Neural cell (in vitro differentiated cells): ENCODE measurements around the gene DOCK10.

Experiments used
- CTCF ChIP-seq: fragments of 450-650 bp; IDR thresholded peaks from 2 replicates; pipeline ENCODE4 v1.5.1; 2014; ENCODE audit warnings: antibody characterized with exemption, mild to moderate bottlenecking, moderate library complexity; ENCODE audit not compliant: poor library complexity, severe bottlenecking
- EP300 ChIP-seq: fragments of 450-650 bp; conservative IDR thresholded peaks from 2 replicates; pipeline ENCODE4 v1.6.1; 2014; ENCODE audit warnings: antibody characterized with exemption, mild to moderate bottlenecking, moderate library complexity; ENCODE audit not compliant: poor library complexity, severe bottlenecking
- EZH2 ChIP-seq: fragments of 200-600, 300-800 bp; shearing (Covaris generic), sonication (generic); IDR thresholded peaks from 2 replicates; pipeline ENCODE4 v1.6.1; 2014; ENCODE audit warnings: antibody characterized with exemption, low read length, borderline replicate concordance, mild to moderate bottlenecking; ENCODE audit not compliant: insufficient read depth, poor library complexity, severe bottlenecking
- RAD21 ChIP-seq: fragments of 450-650 bp; conservative IDR thresholded peaks from 2 replicates; pipeline ENCODE4 v1.6.1; 2014; ENCODE audit warnings: antibody characterized with exemption, mild to moderate bottlenecking, moderate library complexity
- REST ChIP-seq: IDR thresholded peaks from 2 replicates; pipeline ENCODE4 v1.6.1; 2012; ENCODE audit warnings: borderline replicate concordance
- TAF1 ChIP-seq: IDR thresholded peaks from 2 replicates; pipeline ENCODE4 v1.6.1; 2012; ENCODE audit warnings: low read depth

- TF ChIP-seq CTCF, result no peak
- no peak for TF ChIP-seq TAF1
- no peak for TF ChIP-seq EZH2
- no peak for TF ChIP-seq REST
- no peak for TF ChIP-seq RAD21
- TF ChIP-seq EP300, result no peak
Measured at GRCh38 chr2:224944707-224945547, 97.3 kb downstream of the DOCK10 start.
